GM12873 (cell line): ENCODE data around the gene RNF115.

ENCODE experiments used
- CTCF ChIP-seq: IDR thresholded peaks from 2 replicates; pipeline ENCODE4 v1.5.1; 2012; ENCODE audit warnings: low read depth, mild to moderate bottlenecking, moderate library complexity, low read length, control low read depth; ENCODE audit not compliant: insufficient read depth; ENCODE audit errors: missing control alignments

Gene RNF115

DNA sequence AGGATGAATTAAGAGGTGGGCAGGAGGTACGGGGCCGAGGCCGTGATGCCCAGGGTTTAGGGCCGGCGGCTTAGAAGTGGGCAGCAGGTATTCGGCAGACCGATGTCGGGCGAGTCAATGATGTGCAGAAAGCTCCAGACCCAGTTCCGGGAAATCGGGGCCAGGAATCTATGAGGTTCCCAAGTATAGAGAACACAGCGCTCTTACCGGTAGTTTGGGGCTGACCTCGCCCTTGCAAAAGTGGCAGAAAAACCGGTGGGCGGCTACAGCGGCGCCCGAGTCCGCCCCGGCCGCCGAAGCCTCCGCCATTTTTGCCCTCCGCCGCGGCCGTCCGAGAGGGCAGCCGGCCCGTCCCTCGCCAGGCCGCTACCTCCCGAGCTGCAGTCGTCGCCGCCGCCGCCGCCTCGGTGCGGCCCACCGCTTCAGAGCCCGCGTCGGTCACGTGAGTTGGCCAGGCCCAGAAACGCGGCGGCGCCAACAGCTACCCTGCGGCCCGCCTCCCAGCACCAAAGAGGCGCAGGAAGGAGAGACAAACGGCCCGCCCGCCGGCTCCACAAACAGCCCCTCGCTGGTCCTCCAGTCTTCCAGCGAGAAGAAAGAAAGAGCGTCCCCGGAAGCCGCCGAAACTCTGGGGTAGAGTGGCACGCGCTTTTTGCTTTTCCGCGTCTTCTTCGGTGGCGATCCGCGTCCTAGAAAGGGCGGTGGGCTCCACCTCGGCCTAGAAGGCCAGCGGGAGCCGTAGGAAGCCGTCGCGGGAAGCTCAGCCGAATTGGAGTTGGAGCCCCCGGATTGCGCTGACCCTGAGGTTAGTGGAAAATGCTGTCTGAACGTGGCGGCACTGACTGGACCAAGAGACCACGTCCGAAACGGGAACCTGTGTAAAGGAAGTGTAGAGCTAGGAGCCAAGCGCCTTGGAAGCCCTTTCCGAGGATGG lies at the start of gene RNF115, which contains the start of gene POLR3C:
Gene RNF115 (minus strand): TSS at position 531 of the 934 bp plus-strand sequence. CDS start 222 bp downstream, at position 309.
Gene POLR3C (plus strand): TSS at position 636 of the 934 bp plus-strand sequence. CDS start 1,577 bp downstream, outside the sequence.
- TF ChIP-seq CTCF: no peak

- no peak for TF ChIP-seq CTCF
These were observed 48.4 kb upstream of the RNF115 start for GRCh38 chr1:145871994-145872924.

- no peak for TF ChIP-seq CTCF
These were observed 44.3 kb upstream of the RNF115 start for GRCh38 chr1:145868232-145868631.

- TF ChIP-seq CTCF: no peak
These were observed 39.6 kb upstream of the RNF115 start for GRCh38 chr1:145863282-145864018.

GRCh38 chr1:145859491-145860023 lies 35.7 kb upstream of the RNF115 start:
- no peak for TF ChIP-seq CTCF

DNA sequence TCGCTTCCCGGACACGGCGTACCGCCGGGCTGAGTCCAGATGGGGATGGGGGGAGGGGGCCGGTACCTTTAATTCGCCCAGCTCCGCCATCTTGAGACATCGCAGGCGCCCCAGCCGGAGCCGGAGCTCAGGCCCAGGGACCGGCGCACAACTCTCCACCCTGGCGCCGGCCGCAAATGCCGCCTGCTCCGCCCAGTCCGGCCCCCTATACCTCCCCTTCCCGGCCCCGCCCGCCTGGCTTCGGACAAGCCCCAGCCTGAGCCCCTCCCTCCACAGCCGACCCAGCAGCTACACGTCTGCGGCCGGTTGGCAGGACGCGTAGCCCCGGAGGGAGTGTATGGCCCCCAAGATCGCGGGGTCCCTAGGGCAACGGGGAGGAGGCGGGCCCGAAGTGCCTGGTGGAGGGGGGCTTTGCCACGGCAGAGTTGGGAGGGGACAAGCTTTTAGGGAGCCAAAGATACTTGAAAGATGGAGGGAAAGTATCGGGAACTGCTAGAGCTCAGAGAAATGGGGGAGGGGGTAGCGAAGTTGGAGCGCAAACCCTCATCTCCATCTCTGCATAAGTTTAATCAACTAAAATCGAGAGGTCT lies 35.1 kb upstream of the RNF115 start, which contains the start of gene PIAS3:
Gene PIAS3 (minus strand): TSS at position 181 of the 590 bp plus-strand sequence. CDS start 91 bp downstream, at position 90.
- no peak for TF ChIP-seq CTCF
